DMS53 treated with DMSO at 0.1 percent for 48 hours (cell line): Measurements from ENCODE around the gene CHML.

Experiments used
- DNase-seq: peaks from one replicate; lab custom pipeline; 2025; ENCODE audit not compliant: unreplicated experiment; lab: John Stamatoyannopoulos, UW

Gene CHML

DNA sequence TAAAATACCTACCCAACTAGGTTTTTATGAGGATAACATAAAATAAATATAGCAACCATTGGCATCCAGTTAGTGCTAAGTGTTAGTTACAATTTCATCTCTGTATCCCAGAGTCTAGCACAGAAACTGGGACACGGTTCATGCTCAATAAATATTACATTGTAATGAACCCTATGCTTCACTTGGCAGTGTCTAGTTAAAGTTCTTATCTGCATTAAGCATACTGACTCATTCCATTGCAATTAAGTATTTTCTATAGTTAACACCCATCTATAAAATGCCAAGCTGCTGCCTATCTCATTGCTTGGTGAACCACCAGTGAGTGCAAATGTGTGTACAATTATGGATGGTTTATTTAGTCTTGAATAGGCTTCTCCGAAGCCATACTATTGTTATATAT lies 15.2 kb downstream of the CHML start:
- no peak for DNase-seq

DNA sequence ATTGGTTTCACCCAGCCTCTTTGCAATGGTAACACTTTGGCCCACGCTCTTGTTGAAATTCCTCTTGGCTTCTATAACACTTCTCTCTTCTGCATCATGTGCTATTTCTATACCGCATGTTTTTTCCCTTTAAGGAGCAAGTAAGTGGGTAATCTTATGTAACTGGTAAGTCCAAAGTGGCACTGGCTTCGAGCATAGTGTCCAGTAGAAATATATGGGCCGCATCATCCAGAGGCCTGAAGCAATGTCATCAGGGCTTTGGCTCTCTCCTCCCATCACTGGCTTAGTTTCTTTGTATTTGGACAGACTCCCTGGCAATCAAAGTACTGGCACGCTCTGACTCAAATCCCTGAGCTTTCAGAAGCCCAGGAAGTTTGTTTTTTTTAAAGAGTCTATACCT lies 17.5 kb downstream of the CHML start:
- DNase-seq = no peak

DNA sequence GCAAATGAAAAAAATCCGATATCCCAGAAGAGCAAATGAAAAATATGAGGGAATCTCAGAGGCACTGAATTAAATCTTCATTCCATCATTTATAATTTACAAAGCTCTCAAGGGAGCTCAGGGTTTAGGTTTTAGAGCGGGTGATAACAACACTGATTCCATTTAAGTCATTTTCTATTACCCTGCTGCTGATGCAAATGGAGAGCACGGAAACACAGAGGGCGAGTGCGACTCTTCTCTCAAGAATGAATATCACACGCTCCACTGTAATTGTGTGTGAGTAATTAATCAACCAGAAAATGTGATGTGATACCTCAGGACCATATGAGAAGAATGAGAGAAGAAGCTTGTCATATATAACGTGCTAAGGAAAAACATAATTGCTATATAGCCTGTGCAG lies 22.7 kb downstream of the CHML start:
- no peak for DNase-seq

DNA sequence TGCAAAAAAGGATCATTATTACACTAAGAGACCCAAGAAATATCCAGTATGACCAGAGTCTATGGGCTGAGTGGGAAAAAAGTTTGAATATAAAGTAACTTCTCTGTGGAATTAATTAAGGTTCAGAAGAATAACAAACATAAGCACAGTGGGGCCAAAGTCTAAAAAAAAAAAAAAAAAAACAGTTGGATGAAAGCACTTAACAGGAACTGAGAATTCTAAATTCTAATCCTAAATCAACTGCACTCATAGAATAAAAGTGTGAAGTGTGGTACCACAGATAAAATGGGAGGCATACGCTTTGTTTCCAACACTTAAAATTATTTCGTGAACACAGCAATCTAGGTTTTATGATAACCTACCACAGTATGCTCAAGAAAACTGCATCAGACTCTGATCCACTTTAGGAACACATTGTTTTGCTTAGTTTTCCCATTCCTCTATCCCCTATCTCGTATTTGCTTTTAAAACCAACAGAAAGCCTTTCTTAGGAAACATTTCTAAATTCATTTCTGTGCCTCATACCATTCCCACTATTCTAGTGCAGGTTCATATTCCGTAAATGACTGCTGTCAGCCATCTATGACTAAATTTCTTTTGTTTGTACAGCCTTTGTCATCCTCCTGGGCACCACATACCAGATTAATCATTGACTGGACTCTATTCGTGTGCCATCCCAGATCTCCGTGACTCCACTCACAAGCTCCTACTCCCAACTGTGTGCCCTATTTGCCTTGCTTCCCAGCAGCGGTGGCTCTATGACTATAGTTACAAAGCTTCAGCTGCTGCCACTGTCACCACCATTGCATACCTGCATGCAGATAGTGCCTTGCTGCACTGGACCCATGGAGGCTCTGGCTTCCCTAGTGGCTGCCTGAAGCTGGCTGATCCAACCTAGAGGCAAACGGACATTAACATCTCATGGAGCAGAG lies 24.9 kb downstream of the CHML start:
- DNase-seq = peak; percentile 97

DNA sequence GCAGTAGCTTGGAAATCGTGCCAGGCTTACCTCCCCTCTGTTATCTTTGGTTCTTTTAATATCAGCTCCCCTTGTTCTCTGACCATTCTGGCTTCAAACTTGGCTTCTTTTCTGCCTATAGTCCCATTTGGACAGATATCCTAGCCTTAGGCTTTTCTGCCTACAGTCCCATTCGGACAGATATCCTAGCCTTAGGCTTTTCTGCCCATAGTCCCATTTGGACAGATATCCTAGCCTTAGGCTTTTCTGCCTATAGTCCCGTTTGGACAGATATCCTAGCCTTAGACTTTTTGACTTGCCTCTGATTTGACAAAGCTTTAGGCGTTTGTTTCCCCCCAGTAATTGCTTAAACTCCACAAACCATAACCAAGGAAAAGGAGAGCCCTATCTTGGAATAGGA lies 25.6 kb downstream of the CHML start:
- no peak for DNase-seq

DNA sequence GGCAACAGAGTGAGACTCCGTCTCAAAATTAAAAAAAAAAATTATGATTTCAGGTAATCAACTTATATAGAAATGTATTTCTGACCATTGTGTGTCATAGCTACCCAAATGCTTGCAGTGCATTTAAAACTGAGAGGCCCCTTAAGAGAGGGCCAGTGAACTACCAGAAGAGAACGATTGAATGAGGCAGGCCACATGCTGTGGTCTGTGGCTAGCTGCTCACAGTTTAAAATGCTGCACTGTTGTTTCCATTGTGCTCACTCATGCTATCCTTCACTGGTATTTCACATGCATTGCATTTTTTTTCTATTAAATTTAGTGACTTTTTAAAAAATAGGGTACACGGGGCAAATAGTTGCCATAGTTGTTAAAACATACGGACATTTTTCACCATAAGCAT lies 26.0 kb downstream of the CHML start:
- DNase-seq = no peak

DNA sequence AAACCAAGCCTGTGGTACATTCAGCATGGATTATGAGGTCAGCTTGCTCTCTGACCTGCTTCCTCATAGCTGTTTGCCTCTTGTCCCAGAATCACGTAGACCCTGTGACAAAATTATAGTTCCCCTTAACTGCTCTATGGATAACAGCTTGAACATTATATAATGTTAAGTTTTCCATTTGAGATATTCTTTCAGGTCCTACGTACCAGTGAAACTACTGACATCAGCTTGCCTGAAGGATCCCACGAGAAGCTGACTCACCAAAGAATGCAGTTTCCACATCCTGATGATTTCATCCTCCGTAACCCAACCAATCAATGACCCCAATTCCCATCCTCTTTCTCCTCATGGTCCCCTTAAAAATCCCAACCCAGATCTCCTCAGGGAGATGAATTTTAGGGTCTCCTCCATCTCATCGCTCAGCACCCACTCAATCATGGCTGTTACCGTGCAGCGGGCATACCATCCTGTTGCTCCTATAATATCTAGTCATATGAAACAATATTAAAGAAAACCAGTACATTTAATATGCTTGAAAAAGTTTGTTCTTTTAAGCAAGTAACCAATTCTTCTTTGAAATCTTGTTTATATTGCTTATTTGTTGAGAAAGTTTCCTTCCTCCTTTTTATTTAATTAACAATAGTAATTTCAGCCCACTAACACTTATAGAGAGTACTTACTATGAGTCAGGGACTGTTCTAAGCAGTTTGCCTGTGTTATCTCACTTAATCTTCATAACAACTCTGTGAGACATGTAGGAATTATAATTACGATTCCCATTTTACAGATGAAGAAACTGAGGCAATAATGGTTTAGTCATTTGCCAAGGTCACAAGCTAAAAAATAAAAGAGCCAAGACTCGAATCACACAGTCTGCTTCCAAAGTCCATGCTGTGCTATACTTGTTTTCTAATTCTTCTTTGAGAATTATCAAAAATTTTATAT lies 27.4 kb downstream of the CHML start:
- DNase-seq = no peak

DNA sequence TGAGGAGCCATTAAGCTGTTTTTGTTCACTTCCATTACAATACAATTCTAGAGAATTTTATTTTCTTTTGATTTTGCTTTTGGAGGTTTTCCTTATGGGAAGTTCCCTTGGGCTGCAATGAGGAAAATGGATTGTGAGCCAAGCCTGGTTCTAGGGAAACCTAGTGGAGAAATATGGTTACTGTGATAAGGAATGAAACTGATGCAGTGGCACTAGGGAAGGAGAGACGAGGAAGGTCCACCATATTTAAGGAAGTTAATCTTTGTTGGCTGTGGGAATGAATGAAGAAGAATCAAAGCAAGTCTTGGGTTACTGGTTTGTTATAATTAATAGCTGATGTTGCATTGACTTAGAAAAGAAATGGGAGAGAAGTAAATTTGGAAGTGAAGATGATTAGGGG lies 28.4 kb downstream of the CHML start:
- no peak for DNase-seq

DNA sequence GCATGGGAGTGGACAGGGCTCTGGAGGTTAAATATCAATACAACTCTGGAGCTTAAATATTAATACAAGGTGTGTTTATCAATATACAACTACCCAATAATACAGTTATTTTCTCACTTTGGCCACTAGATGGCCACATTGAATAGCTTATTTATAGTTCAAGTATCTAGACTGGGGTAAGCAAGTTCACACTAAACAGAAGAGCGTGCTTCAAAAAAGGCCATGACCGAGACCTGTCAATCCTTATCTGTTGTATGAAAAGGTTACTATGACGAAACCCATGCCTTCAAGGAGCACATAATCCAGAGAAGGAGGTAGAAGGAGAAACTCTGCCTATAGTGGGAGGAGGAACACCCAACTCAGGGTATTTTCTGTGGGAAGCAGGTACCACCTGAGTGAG lies 29.1 kb downstream of the CHML start:
- DNase-seq = peak; percentile 84

DNA sequence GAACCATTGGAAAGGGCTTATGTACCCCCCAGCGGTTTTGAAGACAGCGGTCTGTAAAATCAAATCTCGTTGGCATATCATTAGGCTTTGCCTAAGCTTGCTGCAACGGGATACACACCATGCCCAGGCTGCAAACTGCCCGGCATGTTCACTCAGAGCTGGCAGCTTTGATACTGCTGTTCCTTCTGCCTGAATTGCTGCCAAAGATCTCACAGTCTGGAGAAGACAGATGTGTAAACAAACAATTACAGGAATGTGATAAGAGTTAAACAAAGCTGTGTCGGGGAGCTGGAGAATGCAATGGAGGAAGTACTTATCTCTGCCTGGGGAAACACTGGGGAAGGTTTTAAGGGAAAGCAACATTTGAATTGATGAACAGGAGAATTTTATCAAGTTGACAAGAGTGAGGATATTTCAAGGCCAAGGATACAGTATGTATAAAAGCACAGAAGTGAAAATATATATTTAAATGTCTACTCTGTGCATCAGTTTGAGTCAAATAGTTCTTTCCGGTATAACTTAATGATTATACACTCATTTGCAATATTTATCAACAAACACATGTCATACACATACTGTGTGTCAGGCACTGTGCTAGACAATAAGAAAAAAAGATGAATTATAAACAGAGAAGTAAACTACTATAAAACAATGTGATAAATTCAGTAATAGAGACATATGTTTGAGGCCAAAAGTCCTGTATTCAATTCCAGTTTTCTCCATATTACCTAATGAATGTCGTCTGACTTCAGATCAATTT lies 29.9 kb downstream of the CHML start:
- peak; percentile 74 for DNase-seq

DNA sequence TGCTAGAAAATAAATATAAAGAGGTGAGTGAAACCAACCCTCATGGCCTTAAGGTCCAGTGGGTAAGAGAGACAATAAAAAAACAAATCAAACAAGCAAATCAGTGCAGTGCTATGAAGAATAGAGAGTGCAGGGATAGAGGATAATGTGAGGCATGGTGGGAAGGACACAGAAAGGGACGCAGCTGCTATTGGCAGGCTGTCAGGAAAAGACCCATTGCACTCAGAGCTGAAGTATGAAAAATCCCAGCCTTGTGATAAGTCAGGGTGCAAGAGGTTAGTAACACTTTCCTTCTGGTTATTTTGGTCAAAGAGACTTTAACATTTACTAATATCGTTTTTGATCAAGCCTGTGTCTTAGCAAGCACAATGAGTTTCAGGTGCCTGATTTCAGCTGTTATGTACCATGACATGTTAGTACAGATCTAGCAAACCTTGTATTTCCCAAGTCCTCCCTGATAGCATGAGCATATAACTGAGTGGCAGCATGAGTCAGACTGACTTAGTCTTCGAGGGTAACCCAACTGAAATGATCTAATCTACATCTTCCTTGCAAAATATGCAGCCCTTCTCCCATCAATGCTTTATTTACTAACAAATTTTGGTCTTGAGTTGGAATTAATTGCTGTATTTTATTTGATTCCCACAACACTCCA lies 31.7 kb downstream of the CHML start:
- no peak for DNase-seq

DNA sequence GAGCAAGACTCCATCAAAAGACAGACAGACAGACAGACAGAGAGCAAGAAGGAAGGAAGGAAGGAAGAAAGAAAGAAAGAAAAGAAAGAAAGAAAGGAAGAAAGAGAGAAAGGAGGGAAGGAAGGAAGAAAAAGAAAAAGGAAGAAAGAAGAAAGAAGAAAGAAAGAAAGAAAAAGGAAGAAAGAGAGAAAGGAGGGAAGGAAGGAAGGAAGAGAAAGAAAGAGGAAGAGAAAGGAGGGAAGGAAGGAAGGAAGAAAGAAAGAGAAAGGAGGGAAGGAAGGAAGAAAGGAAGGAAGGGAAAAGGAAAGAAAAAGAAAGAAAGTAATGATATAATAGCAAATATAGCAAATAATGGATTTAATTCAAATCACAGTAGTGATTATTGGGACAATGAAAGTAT lies 32.7 kb downstream of the CHML start:
- DNase-seq = no peak

DNA sequence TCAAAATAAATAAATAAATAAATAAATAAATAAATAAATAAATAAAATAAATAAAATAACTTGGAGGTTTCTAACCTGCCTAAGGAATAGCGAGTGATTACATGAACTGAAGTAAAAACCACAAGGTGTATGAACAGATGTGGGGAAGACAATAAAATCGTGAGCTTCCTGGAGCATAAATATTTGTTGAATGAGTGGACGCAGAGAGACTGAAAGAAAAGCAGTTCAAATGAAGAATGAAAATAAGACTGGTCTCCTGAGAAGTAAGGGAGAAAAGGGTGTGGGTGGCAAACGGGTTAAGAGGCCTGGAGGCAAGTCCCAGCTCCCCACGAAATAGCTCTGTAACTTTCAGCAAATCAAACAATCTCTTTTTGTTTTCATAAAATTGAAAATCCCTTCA lies 33.6 kb downstream of the CHML start:
- DNase-seq = no peak

DNA sequence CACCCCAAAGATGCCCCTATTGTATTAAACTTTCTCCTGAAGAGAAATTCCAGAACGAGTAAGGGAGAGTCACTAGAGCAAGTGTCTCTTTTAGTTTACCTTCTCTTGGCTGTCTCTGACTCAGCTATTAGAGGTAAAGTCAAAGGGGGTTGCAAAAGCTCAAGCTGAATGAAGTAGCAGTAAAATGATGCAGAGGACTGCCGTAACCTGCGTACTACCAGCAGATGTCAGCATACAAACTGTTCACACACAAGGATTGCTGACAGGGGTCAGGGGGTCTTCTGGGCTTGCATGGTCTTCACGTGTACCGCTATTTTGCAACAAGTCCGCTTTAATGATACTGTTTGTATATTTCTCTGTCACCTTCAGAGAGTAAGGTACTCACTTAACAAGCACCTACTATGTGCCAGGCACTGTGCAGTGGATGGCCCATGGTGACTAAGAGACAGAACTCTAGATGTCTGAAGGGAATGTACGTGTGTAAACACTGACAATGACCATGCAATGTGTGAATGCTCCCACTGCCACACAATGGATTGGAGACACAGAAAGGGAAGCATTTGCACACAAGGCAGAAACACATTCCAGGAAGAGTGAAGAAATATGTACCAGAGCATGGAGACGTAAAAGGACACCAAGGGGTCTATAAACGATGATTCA lies 34.9 kb downstream of the CHML start:
- no peak for DNase-seq

DNA sequence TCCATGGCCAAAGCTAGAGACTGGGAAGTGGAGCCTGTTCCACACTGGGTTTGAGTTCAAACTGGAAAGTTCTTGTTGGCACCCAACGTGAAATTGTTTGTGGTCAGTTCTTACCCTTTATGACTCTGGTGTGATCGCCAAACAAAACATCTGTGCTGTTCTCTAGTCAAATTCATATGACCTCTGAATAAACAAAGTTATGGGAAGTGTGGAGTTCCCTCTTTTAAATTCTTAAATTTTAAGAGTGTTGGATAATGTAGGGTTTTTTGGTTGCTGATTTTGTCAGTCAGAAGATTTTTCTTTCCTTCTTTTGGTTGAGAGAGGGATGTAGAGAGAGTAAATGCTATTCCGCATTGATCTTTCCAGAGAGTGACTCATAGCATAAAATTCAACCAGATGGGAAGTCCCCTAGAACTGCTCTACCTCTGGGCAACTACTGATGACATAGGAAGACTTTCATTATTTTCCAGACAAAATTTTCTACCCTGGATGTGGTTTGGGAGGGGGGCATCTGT lies 36.4 kb downstream of the CHML start:
- DNase-seq = no peak

DNA sequence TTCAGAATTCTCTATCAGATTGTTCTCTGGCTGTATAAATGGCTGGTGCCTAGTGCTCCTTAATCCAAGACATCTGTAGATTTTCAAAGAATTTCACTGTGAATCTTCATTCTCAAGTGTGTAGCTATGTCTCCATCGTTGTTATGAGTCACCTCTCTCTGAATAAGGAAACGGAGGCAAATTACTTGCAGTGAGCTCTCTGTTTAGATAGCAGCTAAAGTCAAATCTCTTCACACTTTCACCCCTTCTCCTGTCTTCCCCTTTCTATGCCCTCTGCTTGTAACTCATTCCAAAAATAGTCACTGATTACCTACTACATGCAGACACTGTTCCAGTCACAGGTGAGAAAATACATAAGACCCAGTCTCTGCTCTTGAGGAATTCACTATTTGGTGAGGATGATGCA lies 39.7 kb downstream of the CHML start:
- DNase-seq = no peak

DNA sequence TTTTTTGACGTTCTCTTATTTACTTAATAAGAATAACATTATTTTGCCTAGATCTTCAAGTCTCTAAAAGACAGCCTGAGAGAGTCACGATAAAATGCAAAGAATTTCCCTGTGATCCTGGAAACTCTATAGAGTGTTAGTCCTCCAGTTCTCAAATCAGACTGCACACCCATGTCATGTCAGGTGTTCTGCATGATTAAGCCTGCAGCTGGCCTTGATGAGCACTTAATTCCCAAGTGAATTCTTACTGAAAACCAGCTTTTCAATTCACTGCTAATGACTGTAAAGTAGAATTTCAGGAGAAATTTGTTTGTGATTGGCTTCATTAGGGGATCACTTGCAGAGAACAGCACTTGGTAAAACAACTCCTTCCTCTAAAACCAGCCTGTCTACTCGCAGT lies 41.9 kb downstream of the CHML start:
- no peak for DNase-seq

DNA sequence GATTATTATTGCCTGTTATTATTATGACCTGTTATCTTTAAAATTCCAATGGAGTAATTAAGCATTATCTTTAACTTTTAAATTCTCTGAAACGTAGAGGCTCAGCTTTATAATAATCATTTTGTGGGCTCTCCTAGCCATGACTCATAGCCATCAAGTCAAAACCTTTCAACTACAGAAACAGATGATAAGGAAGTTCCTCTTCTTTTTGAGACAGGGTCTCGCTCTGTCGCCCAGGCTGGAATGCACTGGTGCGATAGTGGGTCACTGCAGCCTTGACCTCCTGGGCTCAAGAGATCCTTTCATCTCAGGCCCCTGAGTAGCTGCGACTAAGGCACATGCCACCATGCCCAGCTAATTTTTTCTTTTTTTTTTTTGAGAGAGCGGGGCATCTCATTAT lies 43.5 kb downstream of the CHML start:
- DNase-seq = no peak

DNA sequence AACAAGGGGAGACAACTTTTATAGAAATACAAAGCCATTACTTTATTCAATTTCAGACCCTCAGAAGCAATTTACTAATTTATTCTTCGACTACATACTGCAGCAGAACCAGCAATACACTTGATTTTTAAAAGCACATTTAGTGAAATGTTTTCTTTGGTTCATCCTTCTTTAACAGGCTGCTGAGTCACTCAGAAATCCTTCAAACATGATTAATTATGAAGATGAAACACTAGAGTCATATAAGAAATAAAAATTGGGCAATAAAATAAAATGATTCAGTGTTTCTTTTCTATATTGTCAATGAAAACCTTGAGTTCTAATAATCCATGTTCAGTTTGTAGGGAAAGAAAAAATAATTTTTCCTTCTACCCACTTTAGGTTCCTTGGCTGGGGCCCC lies 47.0 kb downstream of the CHML start:
- no peak for DNase-seq
